Measurements from ENCODE around the gene EXO5.
"Not testable (repeated sequence)": the region's sequence is repeated elsewhere in the genome, so short reads cannot be mapped to it uniquely, and the experiment has no call there.

The EXO5 gene, protein sequence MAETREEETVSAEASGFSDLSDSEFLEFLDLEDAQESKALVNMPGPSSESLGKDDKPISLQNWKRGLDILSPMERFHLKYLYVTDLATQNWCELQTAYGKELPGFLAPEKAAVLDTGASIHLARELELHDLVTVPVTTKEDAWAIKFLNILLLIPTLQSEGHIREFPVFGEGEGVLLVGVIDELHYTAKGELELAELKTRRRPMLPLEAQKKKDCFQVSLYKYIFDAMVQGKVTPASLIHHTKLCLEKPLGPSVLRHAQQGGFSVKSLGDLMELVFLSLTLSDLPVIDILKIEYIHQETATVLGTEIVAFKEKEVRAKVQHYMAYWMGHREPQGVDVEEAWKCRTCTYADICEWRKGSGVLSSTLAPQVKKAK

DNA sequence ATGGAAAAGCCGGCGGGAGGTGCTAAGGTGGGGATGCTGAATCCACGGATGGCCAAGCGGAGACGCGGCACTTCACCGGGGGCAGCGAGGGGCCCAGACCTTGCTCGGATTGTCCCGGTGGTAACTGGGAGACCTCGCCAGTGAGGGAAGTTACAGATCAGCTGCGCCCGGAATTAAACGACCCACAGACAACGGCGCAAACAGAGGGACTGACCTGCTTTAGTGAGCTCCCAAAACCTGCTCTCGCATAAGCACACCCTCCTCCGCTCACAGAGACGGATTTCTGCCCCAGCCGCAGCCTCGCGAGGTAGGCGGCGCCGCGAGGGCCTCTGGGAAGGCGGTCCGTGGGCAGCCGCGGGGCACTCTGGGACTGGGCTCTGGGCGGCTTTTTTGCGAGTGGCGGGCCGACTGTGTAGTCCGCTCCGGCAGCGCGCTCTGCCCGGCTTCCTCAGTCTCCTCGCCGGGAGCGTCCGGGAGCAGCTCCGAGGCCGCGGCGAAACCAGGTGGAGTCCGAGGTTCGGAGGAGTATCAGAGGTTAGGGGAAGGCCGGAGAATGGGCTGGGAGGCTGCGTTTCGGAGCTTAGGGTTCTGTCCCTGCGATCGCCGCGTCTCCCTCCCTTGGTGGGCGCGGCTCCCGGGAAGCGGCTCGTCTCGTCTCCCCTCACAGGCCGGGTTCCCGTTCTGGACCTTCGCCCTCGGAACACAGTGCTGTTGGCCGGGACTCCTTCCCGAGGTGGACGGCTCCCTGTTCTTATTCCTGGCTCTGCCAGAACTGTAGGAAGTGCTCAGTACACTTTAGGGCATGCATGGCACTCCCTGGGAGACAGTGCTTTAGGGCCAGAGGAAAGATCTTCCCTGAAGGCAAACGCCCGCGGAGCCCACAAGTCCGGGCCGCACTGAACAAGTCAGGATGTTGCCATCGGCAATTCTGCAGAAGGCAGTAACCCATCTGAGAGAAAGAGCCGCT lies at the start of gene EXO5:
Gene EXO5, plus strand, starts transcription at position 393 of the 967 bp plus-strand sequence. CDS start 5,778 bp downstream, outside the sequence.
- DNase-seq = peak; percentile 89

GRCh38 chr1:40462956-40463590 lies 45.5 kb upstream of the EXO5 start:
- DNase-seq = no peak

- no peak for DNase-seq
Measured at GRCh38 chr1:40469327-40469726, 39.2 kb upstream of the EXO5 start.

GRCh38 chr1:40475268-40475667 lies 33.3 kb upstream of the EXO5 start:
- no peak for DNase-seq

- DNase-seq = peak; percentile 86
Measured at GRCh38 chr1:40476924-40477677, 31.5 kb upstream of the EXO5 start, which contains the start of gene ZFP69. TSS of gene ZFP69 (plus strand) at chr1:40477290. CDS start at chr1:40479362, 2,072 bp downstream.

GRCh38 chr1:40477678-40478053 lies 30.9 kb upstream of the EXO5 start:
- no peak for DNase-seq

- no peak for DNase-seq
Measured at GRCh38 chr1:40478276-40478675, 30.3 kb upstream of the EXO5 start.

- DNase-seq = peak; percentile 24
Measured at GRCh38 chr1:40479156-40479555, 29.4 kb upstream of the EXO5 start.

DNA sequence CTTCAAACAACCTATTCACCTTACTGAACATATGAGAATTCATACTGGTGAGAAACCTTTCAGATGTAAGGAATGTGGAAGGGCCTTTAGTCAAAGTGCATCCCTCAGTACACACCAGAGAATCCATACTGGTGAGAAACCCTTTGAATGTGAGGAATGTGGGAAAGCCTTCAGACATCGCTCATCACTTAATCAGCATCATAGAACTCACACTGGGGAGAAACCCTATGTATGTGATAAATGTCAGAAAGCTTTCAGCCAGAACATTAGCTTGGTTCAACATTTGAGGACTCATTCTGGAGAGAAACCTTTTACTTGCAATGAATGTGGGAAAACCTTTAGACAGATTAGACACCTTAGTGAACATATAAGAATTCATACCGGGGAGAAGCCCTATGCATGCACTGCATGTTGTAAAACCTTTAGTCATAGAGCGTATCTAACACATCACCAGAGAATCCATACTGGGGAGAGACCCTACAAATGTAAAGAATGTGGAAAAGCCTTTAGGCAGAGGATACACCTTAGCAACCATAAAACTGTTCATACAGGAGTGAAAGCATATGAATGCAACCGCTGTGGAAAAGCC lies 13.2 kb upstream of the EXO5 start:
- no peak for DNase-seq

- DNase-seq = not testable (repeated sequence)
Measured at GRCh38 chr1:40502651-40503050, 5.9 kb upstream of the EXO5 start.

DNA sequence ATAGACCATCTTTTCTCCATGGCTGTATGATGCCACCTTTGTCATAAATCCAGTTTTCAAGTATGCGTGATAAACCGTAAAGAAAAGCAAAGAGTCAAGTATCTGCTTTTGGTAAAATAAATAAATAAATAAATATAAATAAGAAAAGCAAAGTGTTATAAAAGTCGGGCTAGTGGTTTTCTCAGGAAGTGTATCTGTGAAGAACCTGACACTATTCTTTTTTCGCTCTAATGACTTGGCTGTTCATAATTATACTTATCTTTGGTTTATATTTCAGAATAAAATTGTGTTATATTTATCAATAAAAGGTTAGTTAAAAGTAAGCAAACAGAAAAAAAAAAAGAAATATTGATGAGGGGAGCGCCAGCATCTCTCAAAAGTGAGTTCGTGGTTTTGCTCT lies 594 bp upstream of the EXO5 start:
- no peak for DNase-seq

DNA sequence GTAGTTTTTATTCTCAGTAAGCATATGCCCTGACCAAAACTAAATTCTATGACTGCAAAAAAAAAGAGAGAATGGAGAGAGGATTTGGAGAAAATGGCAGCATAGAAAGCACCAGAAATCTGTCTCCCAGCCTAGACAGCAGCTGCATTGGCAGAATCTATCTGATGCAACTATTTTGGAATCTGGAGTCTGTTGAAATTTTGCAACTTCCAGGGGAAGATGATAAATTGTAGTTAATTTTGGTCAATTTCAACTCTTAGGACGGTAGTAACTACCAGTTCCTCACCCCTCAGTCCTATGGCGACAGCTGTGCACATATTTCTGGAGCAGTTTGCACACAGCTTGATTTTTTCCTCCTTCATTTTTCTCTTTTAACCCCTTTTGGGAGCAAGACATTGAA lies 10.9 kb downstream of the EXO5 start:
- DNase-seq = no peak

DNA sequence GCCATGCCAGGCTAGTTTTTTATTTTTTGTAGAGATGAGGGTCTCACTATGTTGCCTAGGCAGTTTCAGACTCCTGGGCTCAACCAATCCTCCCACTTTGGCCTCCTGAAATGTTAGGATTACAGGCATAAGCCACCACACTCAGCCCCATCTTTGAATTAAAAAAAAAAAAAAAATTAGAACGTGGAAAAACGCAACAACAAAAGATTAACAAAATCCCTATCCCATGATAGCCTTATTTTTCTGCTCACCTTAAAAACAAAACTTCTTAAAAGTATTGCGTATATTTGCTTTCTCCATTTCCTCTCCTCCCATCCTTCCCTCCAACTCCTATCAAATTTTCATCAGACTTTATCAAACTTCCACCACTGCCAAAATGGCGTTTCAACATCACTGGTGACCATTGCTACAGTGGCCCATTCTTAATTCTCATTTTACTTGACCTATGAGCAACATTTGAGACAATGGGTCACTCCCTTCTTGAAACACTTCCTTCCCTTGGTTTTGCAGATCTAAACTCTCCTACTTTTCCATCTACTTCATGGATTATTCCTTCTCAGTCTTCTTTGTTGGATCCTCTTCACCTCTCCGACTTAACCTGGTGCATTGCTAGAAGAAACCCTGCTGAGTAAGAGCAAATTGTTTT lies 22.3 kb downstream of the EXO5 start:
- DNase-seq = peak; percentile 25

DNA sequence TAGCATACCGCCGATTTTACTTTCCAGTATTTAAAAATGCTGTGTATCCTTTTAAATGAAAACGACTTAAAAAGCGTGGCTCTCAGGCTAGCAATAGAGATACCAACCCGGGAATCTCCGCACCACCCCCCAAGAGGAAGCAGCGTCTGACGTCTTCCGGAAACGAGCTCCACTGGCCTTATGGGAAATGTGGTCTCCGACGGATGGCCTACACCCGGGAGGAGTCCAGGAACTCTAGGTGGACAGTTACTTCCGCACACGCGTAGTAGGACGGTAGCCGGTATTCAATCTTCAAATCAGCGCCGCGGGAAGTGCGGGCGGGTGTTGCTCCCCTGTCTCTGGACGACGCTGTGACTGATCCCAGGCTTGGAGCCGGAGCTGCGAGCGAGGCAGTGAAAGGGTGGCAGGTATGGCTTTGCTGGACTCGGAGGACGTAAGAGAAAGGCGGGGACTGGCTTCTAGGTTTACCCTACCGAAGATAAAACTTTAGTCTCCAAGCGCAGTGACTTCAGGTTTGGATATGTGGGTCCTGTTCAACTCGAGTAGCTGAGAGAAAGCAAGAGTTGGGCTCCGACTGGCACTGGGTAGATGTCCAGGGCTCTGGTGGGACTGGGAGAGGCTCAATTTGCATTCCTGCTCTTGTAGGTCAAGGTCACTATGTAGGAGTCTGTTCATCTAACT lies 23.0 kb downstream of the EXO5 start, which contains the start of gene ZNF684:
Gene ZNF684, plus strand, starts transcription at position 257 of the 681 bp plus-strand sequence. CDS start 1,530 bp downstream, outside the sequence.
- peak; percentile 93 for DNase-seq

DNA sequence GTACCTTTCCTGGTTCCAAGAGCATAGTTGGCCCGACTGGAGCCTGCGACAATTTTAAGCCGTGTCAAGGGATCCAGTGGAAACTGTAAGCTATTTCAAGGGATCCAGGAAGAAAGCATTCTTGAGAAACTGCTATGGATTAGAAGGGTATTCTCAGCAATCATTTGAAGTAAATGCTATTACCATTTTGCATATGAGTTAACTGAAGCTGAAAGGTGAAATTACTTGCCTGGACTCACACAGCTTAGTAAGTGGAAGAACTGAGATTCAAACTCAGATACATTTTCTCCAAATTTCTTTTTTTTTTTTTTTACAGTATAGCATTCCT lies 23.5 kb downstream of the EXO5 start:
- DNase-seq = no peak

- DNase-seq = no peak
Measured at GRCh38 chr1:40532844-40533424, 24.4 kb downstream of the EXO5 start.

GRCh38 chr1:40534589-40534988 lies 26.0 kb downstream of the EXO5 start:
- no peak for DNase-seq

- DNase-seq = no peak
Measured at GRCh38 chr1:40535732-40536131, 27.2 kb downstream of the EXO5 start.

DNA sequence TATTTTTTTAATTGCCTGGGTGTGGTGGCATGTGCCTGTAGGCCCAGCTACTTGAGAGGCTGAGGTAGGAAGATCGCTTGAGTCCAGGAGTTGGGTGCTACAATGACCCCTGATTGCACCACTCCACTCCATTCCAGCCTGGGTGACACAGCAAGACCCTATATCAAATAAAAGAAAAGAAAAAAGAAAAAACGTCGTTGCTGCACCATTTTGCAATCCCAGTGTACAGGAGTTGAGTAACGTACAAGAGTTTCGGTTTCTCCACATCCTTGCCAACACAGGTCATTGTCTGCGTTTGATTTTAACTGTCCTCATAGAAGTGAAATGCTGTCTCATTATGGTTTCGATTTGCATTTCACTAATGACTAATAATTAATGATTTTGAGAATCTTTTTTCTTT lies 30.8 kb downstream of the EXO5 start:
- no peak for DNase-seq

DNA sequence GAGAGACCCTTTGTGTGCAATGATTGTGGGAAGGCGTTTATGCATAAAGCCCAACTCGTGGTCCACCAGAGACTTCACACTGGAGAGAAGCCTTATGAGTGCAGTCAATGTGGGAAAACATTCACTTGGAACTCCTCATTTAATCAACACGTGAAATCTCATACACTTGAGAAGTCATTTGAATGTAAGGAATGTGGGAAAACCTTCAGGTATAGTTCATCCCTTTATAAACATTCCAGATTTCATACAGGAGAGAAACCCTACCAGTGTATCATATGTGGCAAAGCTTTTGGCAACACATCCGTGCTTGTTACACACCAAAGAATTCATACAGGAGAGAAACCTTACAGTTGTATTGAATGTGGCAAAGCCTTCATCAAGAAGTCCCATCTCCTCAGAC lies 38.4 kb downstream of the EXO5 start:
- DNase-seq = no peak
